GM19238 (cell line): ENCODE data around the gene TRDN.

Experiments
- DNase-seq: peaks from one replicate; pipeline ENCODE4 v3.0.0; 2011; ENCODE audit warnings: low spot score; ENCODE audit not compliant: insufficient read length

Gene TRDN

GRCh38 chr6:123636782-123637181 is at the start of gene TRDN:
TRDN (minus strand) TSS chr6:123636950; CDS start chr6:123636775, 175 bp downstream.
- no peak for DNase-seq

- no peak for DNase-seq
Observed at GRCh38 chr6:123681957-123682462, 45.3 kb upstream of the TRDN start.

GRCh38 chr6:123677897-123678296 is 41.1 kb upstream of the TRDN start:
- DNase-seq, result no peak

GRCh38 chr6:123676793-123677192 is 40.0 kb upstream of the TRDN start:
- no peak for DNase-seq

- DNase-seq, result no peak
Observed at GRCh38 chr6:123668965-123669591, 32.3 kb upstream of the TRDN start.

- no peak for DNase-seq
Observed at GRCh38 chr6:123668063-123668462, 31.3 kb upstream of the TRDN start.

GRCh38 chr6:123663436-123663835 is 26.7 kb upstream of the TRDN start:
- DNase-seq, result no peak

GRCh38 chr6:123662757-123663156 is 26.0 kb upstream of the TRDN start:
- no peak for DNase-seq

GRCh38 chr6:123661105-123661891 is 24.5 kb upstream of the TRDN start:
- no peak for DNase-seq

- DNase-seq, result no peak
Observed at GRCh38 chr6:123659960-123660748, 23.4 kb upstream of the TRDN start.

GRCh38 chr6:123658848-123659247 is 22.1 kb upstream of the TRDN start:
- DNase-seq, result no peak

GRCh38 chr6:123655521-123656306 is 19.0 kb upstream of the TRDN start:
- DNase-seq, result no peak

- no peak for DNase-seq
Observed at GRCh38 chr6:123648723-123649122, 12.0 kb upstream of the TRDN start.

- no peak for DNase-seq
Observed at GRCh38 chr6:123648020-123648580, 11.3 kb upstream of the TRDN start.

GRCh38 chr6:123641497-123641896 is 4.7 kb upstream of the TRDN start:
- DNase-seq, result no peak

GRCh38 chr6:123640567-123641187 is 3.9 kb upstream of the TRDN start:
- no peak for DNase-seq

- DNase-seq, result no peak
Observed at GRCh38 chr6:123638865-123639264, 2.1 kb upstream of the TRDN start.

GRCh38 chr6:123636282-123636681 is 468 bp downstream of the TRDN start:
- DNase-seq, result no peak

GRCh38 chr6:123635567-123635966 is 1.2 kb downstream of the TRDN start:
- no peak for DNase-seq

GRCh38 chr6:123635144-123635543 is 1.6 kb downstream of the TRDN start:
- DNase-seq, result no peak
